ENCODE results near the gene UNC13A. TPM values are rescaled to one million over a fixed set of nuclear protein-coding genes. Genes with fewer than 3 reads are reported as not detected.
"Not testable (repeated sequence)": the region's sequence is repeated elsewhere in the genome, so short reads cannot be mapped to it uniquely, and the experiment has no call there.

The UNC13A gene
- total RNA-seq, 2 donors from 2014 or later, result 0.16 to 0.45 TPM

GRCh38 chr19:17602217-17602616 is 85.9 kb downstream of the UNC13A start:
- Mint-ChIP-seq H3K9me3 (no peaks in the 10 kb centered on the region), H3K27me3 (peaks cover 35% of the 10 kb centered on the region), H3K36me3 (ENCODE audit: low read depth) (no peaks in the 10 kb centered on the region), H3K27ac (no peak overlapping the region), H3K4me3 (no peak overlapping the region), H3K4me1 (peaks cover 7% of the 10 kb centered on the region)
- ATAC-seq (replicated peaks), result no peak

DNA sequence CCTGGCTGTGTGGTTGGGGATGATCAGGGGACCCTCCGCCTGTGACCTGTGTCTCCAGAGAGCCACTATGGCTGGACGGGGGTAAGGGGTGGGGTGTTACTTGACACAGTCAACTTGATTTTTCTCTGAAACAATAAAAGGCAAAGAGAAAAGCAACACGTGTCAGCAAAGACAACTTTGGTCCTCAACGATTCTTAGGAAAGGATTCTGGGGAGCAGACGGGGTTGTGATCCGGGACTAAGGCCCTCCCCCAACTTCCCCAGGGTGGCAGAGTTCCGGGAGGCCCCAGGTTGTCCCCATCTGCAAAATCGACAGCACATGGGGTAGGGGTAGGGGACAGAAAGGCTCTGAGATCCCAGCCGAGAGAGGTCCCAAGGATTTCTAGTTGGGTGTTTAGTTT is 86.5 kb downstream of the UNC13A start:
- Mint-ChIP-seq H3K4me3 (no peak overlapping the region), H3K27me3 (peaks cover 35% of the 10 kb centered on the region), H3K4me1 (peaks cover 3% of the 10 kb centered on the region), H3K9me3 (no peaks in the 10 kb centered on the region), H3K27ac (no peak overlapping the region), H3K36me3 (ENCODE audit: low read depth) (no peaks in the 10 kb centered on the region)
- no peak for ATAC-seq (replicated peaks)

DNA sequence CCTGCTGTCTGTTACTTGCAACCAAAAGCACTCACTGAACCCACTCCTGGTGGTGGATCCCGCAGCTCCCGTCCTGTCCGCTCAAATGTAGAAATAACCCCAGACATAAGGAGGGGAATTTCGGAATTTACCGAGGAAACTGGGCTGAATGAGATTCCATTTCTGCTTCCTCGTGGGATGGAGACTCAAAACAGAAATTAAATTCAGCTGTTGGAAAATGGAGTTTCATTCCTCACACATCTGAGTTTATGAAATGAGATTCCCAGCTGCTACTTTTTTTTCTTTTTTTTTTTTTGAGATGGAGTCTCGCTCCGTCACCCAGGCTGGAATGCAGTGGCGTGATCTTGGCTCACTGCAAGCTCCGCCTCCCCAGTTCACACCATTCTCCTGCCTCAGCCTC is 88.4 kb downstream of the UNC13A start:
- Mint-ChIP-seq H3K4me1 (no peaks in the 10 kb centered on the region), H3K9me3 (no peaks in the 10 kb centered on the region), H3K36me3 (ENCODE audit: low read depth) (no peaks in the 10 kb centered on the region), H3K27ac (no peak overlapping the region), H3K4me3 (no peak overlapping the region), H3K27me3 (peaks cover 35% of the 10 kb centered on the region)
- no peak for ATAC-seq (replicated peaks)

GRCh38 chr19:17598953-17599352 is 89.2 kb downstream of the UNC13A start:
- no peaks in the 10 kb centered on the region for H3K36me3 Mint-ChIP-seq (ENCODE audit: low read depth)
- no peak for ATAC-seq (replicated peaks)
- no peak overlapping the region for H3K4me3 Mint-ChIP-seq
- peaks cover 29% of the 10 kb centered on the region for H3K27me3 Mint-ChIP-seq
- H3K27ac Mint-ChIP-seq, result no peak overlapping the region
- H3K9me3 Mint-ChIP-seq, result no peaks in the 10 kb centered on the region
- no peaks in the 10 kb centered on the region for H3K4me1 Mint-ChIP-seq

DNA sequence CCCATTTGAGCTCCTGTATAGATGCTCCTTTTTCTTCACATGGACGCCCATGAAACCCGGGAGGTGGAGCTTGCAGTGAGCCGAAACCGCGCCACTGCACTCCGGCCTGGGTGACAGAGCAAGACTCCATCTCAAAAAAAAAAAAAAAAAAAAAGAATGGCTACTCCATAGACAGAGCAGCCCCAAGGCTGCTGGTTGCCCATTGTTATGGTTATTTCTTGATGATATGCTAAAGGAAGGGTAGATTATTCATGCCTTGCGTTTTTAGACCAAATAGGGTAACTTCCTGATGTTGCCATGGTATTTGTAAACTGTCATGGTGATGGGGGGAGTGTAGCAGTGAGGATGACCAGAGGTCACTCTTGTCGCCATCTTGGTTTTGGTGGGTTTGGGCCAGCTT is 90.1 kb downstream of the UNC13A start:
- H3K27ac Mint-ChIP-seq; H3K36me3 Mint-ChIP-seq (ENCODE audit: low read depth); H3K4me3 Mint-ChIP-seq; ATAC-seq (replicated peaks); H3K4me1 Mint-ChIP-seq; H3K9me3 Mint-ChIP-seq: not testable (repeated sequence)
- H3K27me3 Mint-ChIP-seq, result peaks cover 21% of the 10 kb centered on the region

DNA sequence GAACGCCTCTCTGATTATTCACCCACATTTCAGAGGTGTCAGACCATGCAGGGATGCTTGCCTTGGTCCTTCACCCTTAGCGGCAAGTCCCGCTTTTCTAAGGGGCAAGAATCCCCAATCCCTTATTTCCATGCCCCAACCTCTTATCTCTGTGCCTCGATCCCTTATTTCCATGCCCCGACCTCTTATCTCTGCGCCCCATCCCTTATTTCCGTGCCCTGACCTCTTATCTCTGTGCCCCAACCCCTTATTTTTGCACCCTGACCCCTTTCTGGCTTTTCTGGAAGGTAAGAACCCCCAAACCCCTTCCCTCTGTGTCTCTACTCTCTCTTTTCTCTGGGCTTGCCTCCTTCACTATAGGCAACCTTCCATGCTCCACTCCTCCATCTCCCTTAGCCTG is 93.9 kb downstream of the UNC13A start:
- H3K4me3 Mint-ChIP-seq; H3K36me3 Mint-ChIP-seq (ENCODE audit: low read depth); H3K4me1 Mint-ChIP-seq; H3K27me3 Mint-ChIP-seq; H3K27ac Mint-ChIP-seq; ATAC-seq (replicated peaks); H3K9me3 Mint-ChIP-seq: not testable (repeated sequence)

DNA sequence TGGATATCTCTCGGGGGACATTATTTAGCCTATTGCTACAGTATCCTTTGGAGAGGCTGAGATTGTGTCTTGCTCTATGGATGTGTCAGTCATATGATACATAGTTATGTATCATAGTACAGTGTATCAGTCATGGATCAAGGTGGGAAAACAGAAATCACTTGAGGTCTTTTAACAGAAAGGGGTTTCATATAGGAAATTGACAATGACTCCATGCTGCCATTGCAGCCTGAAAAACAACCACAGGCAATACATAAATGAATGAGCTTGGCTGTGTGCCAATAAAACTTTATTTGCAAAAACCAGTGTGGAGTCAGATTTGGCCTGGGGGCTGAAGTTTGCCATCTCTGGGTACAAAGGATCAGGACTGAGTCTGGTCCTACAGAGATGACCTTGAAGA is 97.3 kb downstream of the UNC13A start:
- no peak overlapping the region for H3K4me3 Mint-ChIP-seq
- no peak overlapping the region for H3K27ac Mint-ChIP-seq
- peak; percentile 72 for ATAC-seq (replicated peaks)
- peaks cover 7% of the 10 kb centered on the region for H3K27me3 Mint-ChIP-seq
- no peaks in the 10 kb centered on the region for H3K36me3 Mint-ChIP-seq (ENCODE audit: low read depth)
- H3K4me1 Mint-ChIP-seq, result no peaks in the 10 kb centered on the region
- no peaks in the 10 kb centered on the region for H3K9me3 Mint-ChIP-seq

DNA sequence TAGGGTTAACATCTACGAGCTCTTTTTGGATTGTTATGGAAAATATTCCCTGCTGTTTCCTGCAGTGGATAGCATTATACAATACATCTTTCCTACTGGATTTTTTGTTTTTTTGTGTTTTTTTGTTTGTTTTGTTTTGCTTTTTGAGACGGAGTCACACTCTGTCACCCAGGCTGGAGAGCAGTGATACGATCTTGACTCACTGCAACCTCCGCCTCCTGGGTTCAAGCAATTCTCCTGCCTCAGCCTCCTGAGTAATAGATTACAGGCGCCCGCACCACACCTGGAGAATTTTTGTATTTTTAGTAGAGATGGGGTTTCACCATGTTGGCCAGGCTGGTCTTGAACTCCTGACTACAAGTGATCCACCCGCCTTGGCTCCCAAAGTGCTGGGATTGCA is 102.8 kb downstream of the UNC13A start:
- H3K4me1 Mint-ChIP-seq; H3K4me3 Mint-ChIP-seq; ATAC-seq (replicated peaks); H3K27ac Mint-ChIP-seq; H3K9me3 Mint-ChIP-seq; H3K27me3 Mint-ChIP-seq: not testable (repeated sequence)
- peaks cover 26% of the 10 kb centered on the region for H3K36me3 Mint-ChIP-seq (ENCODE audit: low read depth)

DNA sequence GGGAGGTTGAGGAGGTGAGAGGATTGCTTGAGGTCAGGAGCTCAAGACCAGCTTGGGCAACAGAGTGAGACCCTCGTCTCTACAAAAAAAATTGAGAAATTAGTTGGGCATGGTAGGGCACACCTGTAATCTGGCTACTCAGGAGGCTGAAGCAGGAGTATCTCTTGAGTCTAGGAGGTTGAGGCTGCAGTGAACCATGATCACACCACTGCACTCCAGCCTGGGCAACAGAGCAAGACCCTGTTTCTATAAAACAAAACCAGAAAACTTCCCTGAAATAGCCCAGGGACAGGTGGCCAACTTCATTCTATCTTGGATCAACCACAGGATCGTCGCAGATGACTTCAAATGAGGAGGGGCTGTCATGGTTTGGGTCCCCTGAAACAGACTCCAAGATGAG is 104.0 kb downstream of the UNC13A start:
- no peaks in the 10 kb centered on the region for H3K9me3 Mint-ChIP-seq
- ATAC-seq (replicated peaks), result no peak
- peaks cover 39% of the 10 kb centered on the region for H3K36me3 Mint-ChIP-seq (ENCODE audit: low read depth)
- no peak overlapping the region for H3K27ac Mint-ChIP-seq
- no peak overlapping the region for H3K4me3 Mint-ChIP-seq
- H3K4me1 Mint-ChIP-seq, result peaks cover 3% of the 10 kb centered on the region
- no peaks in the 10 kb centered on the region for H3K27me3 Mint-ChIP-seq

GRCh38 chr19:17582613-17583012 is 105.5 kb downstream of the UNC13A start:
- no peak overlapping the region for H3K27ac Mint-ChIP-seq
- H3K4me1 Mint-ChIP-seq, result peaks cover 4% of the 10 kb centered on the region
- H3K4me3 Mint-ChIP-seq, result no peak overlapping the region
- H3K27me3 Mint-ChIP-seq, result no peaks in the 10 kb centered on the region
- no peaks in the 10 kb centered on the region for H3K9me3 Mint-ChIP-seq
- H3K36me3 Mint-ChIP-seq (ENCODE audit: low read depth), result peaks cover 54% of the 10 kb centered on the region
- no peak for ATAC-seq (replicated peaks)

DNA sequence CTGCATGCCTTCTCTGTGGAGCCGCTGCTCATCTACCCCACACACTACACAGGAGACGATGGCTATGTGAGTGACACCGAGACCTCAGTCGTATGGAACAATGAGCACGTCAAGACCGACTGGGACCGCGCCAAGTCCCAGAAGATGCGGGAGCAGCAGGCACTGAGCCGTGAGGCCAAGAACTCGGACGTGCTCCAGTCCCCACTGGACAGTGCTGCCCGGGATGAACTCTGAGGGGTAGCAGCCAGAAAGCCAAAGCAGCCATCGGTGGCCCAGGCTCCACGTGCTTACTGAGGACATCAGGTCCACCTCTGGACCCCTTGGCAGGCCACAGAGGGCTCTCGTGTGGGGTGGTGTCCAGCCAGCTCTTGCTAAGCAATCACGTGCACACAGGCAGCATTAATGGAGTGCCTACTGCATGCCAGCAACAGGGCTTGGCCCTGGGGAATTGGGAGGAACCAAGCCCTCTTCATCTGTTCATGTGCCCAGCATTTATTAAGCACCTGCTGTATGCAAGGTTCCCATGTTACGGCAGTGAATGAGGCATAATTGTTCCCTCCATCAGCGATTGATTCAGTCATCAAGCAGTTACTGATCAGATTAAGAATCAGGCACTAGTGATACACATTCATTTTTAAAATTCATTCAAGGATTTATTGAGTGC is 106.8 kb downstream of the UNC13A start:
- no peak overlapping the region for H3K4me3 Mint-ChIP-seq
- no peaks in the 10 kb centered on the region for H3K9me3 Mint-ChIP-seq
- no peak overlapping the region for H3K27ac Mint-ChIP-seq
- no peaks in the 10 kb centered on the region for H3K27me3 Mint-ChIP-seq
- peaks cover 58% of the 10 kb centered on the region for H3K36me3 Mint-ChIP-seq (ENCODE audit: low read depth)
- no peak for ATAC-seq (replicated peaks)
- H3K4me1 Mint-ChIP-seq, result peaks cover 4% of the 10 kb centered on the region

DNA sequence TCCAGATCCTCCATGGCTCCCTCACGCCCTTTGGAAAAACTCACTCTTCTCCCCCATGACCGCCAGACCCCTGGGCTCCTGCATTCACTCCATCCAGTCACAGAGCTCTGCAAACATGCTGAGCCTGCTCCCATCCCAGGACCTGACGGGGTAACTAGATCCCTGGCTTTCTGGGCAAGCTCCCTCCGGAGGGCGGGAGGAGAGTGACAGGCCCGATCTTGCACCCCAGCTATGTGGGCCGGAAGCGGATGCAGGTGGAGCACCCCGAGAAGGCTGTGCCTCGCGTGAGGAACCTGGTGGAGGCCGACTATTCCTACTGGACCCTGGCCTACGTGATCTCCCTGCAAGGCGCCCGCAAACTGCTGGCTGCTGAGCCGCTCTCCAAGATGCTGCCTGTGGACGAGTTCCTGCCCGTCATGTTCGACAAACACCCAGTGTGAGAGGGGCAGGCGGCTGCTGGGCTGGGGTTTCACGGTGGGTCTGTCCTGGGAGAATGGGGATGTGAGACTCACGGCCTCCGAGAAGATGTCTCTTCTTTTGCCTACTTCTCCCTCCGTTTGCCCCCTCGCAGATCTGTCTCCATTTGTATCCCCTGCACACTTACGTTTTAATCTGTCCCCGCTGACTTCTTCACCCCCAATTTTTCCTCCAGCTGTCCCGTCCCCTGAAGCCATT is 107.5 kb downstream of the UNC13A start:
- Mint-ChIP-seq H3K4me3 (no peak overlapping the region), H3K9me3 (no peaks in the 10 kb centered on the region), H3K27me3 (no peaks in the 10 kb centered on the region), H3K4me1 (peaks cover 4% of the 10 kb centered on the region), H3K27ac (no peak overlapping the region), H3K36me3 (ENCODE audit: low read depth) (peaks cover 64% of the 10 kb centered on the region)
- ATAC-seq (replicated peaks), result no peak

DNA sequence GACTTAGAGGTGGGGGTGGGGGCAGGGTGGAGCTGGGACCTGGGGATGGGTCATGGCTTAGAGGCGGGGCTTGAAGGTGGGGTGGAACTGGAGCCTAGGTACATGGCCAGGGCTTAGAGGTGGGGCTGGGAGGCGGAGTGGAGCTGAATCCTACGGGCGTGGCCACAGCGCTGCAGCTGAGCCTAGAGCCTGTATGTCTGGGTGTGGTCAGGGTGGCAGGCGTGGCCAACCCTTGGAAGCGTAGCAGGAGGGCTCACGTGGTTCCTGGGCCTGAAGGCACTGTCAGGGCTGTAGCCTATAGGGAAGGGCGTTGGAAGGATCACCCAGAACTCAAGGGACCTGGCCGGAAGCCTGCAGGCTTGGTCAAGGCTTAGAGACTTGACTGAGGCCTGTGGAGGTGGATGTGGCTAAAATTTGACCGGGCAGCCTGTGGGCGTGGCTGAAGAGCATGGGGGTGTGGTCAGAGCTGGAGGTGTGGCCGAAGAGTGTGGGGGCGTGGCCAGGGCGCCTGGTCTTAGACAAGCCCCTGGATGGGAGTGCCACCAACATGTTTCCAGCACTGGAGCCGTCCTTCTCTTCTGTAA is 108.4 kb downstream of the UNC13A start:
- Mint-ChIP-seq H3K4me1 (peaks cover 4% of the 10 kb centered on the region), H3K36me3 (ENCODE audit: low read depth) (peaks cover 70% of the 10 kb centered on the region), H3K9me3 (no peaks in the 10 kb centered on the region), H3K27me3 (no peaks in the 10 kb centered on the region), H3K4me3 (no peak overlapping the region), H3K27ac (no peak overlapping the region)
- peak; percentile 79 for ATAC-seq (replicated peaks)

- no peak for ATAC-seq (replicated peaks)
- Mint-ChIP-seq H3K9me3 (no peaks in the 10 kb centered on the region), H3K36me3 (ENCODE audit: low read depth) (peaks cover 81% of the 10 kb centered on the region), H3K4me1 (peaks cover 4% of the 10 kb centered on the region), H3K27ac (no peak overlapping the region), H3K27me3 (no peaks in the 10 kb centered on the region), H3K4me3 (no peak overlapping the region)
Measured at GRCh38 chr19:17577457-17578097, 110.6 kb downstream of the UNC13A start.

All from activated T-helper 17 cell treated with anti-CD3 and anti-CD28 coated beads, Interleukin-2, amount 50 U/mL, for 72 hours (primary cell).